A549 (cell line): ENCODE measurements around the gene PRSS57. TPM values are rescaled to one million over a fixed set of nuclear protein-coding genes. Genes with fewer than 3 reads are reported as not detected.

Source experiments
- ATAC-seq, 2 experiments: fragments of 200-7000 bp in 1 of 2; fragments of >200 bp in 1 of 2; cut with Nextera tagmentation in 1 of 2; cut with Tn5 transposase in 1 of 2; 3 replicates each; pipeline versions ENCODE4 v1.8.0 to v1.9.1; 2018 to 2020; ENCODE audit warnings: mild to moderate bottlenecking in 1 of 2, moderate library complexity in 1 of 2
- CTCF ChIA-PET: fragments of 300-600 bp; sonication (Branson Sonifier 250); formaldehyde crosslinking; extraction: SDS; loops from one replicate; lab custom pipeline; 2021; ENCODE audit warnings: antibody characterized with exemption, inconsistent platforms; lab: Yijun Ruan, JAX
- POLR2A ChIA-PET: fragments of 350-600 bp; formaldehyde crosslinking; extraction: SDS; loops from one replicate; lab custom pipeline; 2021; ENCODE audit warnings: antibody characterized with exemption, inconsistent platforms; lab: Yijun Ruan, JAX
- DNase-seq, 2 experiments: peaks; one replicate each; pipeline versions ENCODE4 v3.0.0 to v3.0.0-alpha.2; 2011 to 2016; ENCODE audit warnings: low read depth in 1 of 2, low spot score in 1 of 2
- FAIRE-seq: peaks from 2 replicates; lab custom pipeline; 2011; peaks lifted over from hg19 to GRCh38; lab: Jason Lieb, UNC
- H3K27ac ChIP-seq, 2 experiments: fragments of >200 bp; sonication (Bioruptor Twin); formaldehyde crosslinking; 3 replicates each; pipeline ENCODE4 v1.5.1; 2016 to 2017
- H3K4me1 ChIP-seq: fragments of >200 bp; sonication (Bioruptor Twin); formaldehyde crosslinking; 3 replicates; pipeline ENCODE4 v1.6.1; 2016
- H3K4me2 ChIP-seq: fragments of >200 bp; sonication (Bioruptor Twin); formaldehyde crosslinking; 3 replicates; pipeline ENCODE4 v1.6.1; 2016
- H3K4me3 ChIP-seq: fragments of >200 bp; sonication (Bioruptor Twin); formaldehyde crosslinking; 3 replicates; pipeline ENCODE4 v1.5.1; 2016
- H3K9me3 ChIP-seq: fragments of >200 bp; sonication (Bioruptor Twin); formaldehyde crosslinking; 3 replicates; pipeline ENCODE4 v1.6.1; 2016
- ATOH8 ChIP-seq: fragments of 250-450 bp; sonication (Bioruptor Pico); IDR thresholded peaks from 2 replicates; pipeline ENCODE4 v1.5.0; 2020; ENCODE audit warnings: low read depth, mild to moderate bottlenecking, moderate library complexity
- BHLHE40 ChIP-seq: IDR thresholded peaks from 2 replicates; pipeline ENCODE4 v1.6.1; 2012; ENCODE audit warnings: low read depth, low read length, inconsistent platforms
- CBX2 ChIP-seq: fragments of 200-600 bp; sonication (generic); IDR thresholded peaks from 2 replicates; pipeline ENCODE4 v1.6.1; 2016; ENCODE audit warnings: low read depth, mild to moderate bottlenecking, borderline replicate concordance
- CHD2 ChIP-seq: fragments of 150-350 bp; IDR thresholded peaks from 2 replicates; pipeline ENCODE4 v1.6.1; 2014; ENCODE audit warnings: low read length; ENCODE audit not compliant: partially characterized antibody
- CTCF ChIP-seq: fragments of >200 bp; sonication (Bioruptor Twin); formaldehyde crosslinking; IDR thresholded peaks from 3 replicates; pipeline ENCODE4 v1.5.1; 2016
- FOSB ChIP-seq: fragments of 250-450 bp; sonication (Bioruptor Pico); IDR thresholded peaks from 2 replicates; pipeline ENCODE4 v1.5.0; 2020; ENCODE audit warnings: mild to moderate bottlenecking, moderate library complexity
- FOXS1 ChIP-seq: fragments of 250-450 bp; sonication (Bioruptor Pico); IDR thresholded peaks from 2 replicates; pipeline ENCODE4 v1.5.0; 2020; ENCODE audit warnings: mild to moderate bottlenecking, moderate library complexity
- HDAC2 ChIP-seq: fragments of 200-600 bp; sonication (generic); IDR thresholded peaks from 2 replicates; pipeline ENCODE4 v1.6.1; 2016
- HES2 ChIP-seq: fragments of >200 bp; sonication (Bioruptor Twin); formaldehyde crosslinking; IDR thresholded peaks from 2 replicates; pipeline ENCODE4 v1.6.1; 2016
- HEYL ChIP-seq: fragments of 250-450 bp; sonication (Bioruptor Pico); IDR thresholded peaks from 2 replicates; pipeline ENCODE4 v1.8.0; 2021; ENCODE audit warnings: mild to moderate bottlenecking, moderate library complexity
- HMGXB4 ChIP-seq: fragments of 250-450 bp; sonication (Bioruptor Pico); IDR thresholded peaks from 2 replicates; pipeline ENCODE4 v1.5.0; 2021; ENCODE audit warnings: mild to moderate bottlenecking, moderate library complexity, borderline replicate concordance
- HOXB13 ChIP-seq: fragments of 250-450 bp; sonication (Bioruptor Pico); IDR thresholded peaks from 2 replicates; pipeline ENCODE4 v1.5.0; 2020; ENCODE audit warnings: low read depth, mild to moderate bottlenecking, moderate library complexity
- JUNB ChIP-seq: fragments of >200 bp; sonication (Bioruptor Twin); formaldehyde crosslinking; IDR thresholded peaks from 2 replicates; pipeline ENCODE4 v1.6.1; 2016
- KDM1A ChIP-seq: fragments of 200-600 bp; sonication (generic); IDR thresholded peaks from 2 replicates; pipeline ENCODE4 v1.6.1; 2016; ENCODE audit warnings: low read depth, mild to moderate bottlenecking
- KDM5A ChIP-seq: fragments of 200-600 bp; sonication (generic); IDR thresholded peaks from 2 replicates; pipeline ENCODE4 v1.6.1; 2016; ENCODE audit warnings: antibody characterized with exemption, mild to moderate bottlenecking
- MAFK ChIP-seq: fragments of 450-650 bp; IDR thresholded peaks from 2 replicates; pipeline ENCODE4 v1.6.1; 2014; ENCODE audit not compliant: partially characterized antibody
- MYC ChIP-seq: IDR thresholded peaks from 2 replicates; pipeline ENCODE4 v1.6.1; 2012; ENCODE audit warnings: mild to moderate bottlenecking, inconsistent platforms, low read length, improper control_type of control experiment, borderline replicate concordance
- NR3C1 ChIP-seq: fragments of >200 bp; sonication (Bioruptor Twin); formaldehyde crosslinking; IDR thresholded peaks from 3 replicates; pipeline ENCODE4 v1.6.1; 2017
- PHF8 ChIP-seq: fragments of 200-600 bp; sonication (generic); IDR thresholded peaks from 2 replicates; pipeline ENCODE4 v1.6.1; 2016; ENCODE audit warnings: low read depth, mild to moderate bottlenecking, antibody characterized with exemption, moderate library complexity, borderline replicate concordance
- POLR2A ChIP-seq: IDR thresholded peaks from 2 replicates; pipeline ENCODE4 v1.6.1; 2012; ENCODE audit warnings: mild to moderate bottlenecking, low read length
- POLR2AphosphoS2 ChIP-seq: conservative IDR thresholded peaks from 2 replicates; pipeline ENCODE4 v1.6.1; 2012; ENCODE audit warnings: low read length, improper control_type of control experiment, inconsistent platforms
- RARB ChIP-seq: fragments of 250-450 bp; sonication (Bioruptor Pico); IDR thresholded peaks from 2 replicates; pipeline ENCODE4 v1.8.0; 2021; ENCODE audit warnings: mild to moderate bottlenecking, moderate library complexity
- RFX5 ChIP-seq: fragments of 450-650 bp; IDR thresholded peaks from 2 replicates; pipeline ENCODE4 v1.7.1; 2014; ENCODE audit warnings: antibody characterized with exemption, mild to moderate bottlenecking, moderate library complexity
- SMC3 ChIP-seq: fragments of >200 bp; sonication (Bioruptor Twin); formaldehyde crosslinking; IDR thresholded peaks from 3 replicates; pipeline ENCODE4 v1.6.1; 2018; ENCODE audit warnings: inconsistent platforms
- TFCP2L1 ChIP-seq: fragments of 250-450 bp; sonication (Bioruptor Pico); IDR thresholded peaks from 2 replicates; pipeline ENCODE4 v1.5.0; 2021; ENCODE audit warnings: mild to moderate bottlenecking
- TP53 ChIP-seq: fragments of 250-450 bp; sonication (Bioruptor Pico); IDR thresholded peaks from 2 replicates; pipeline ENCODE4 v1.5.0; 2021; ENCODE audit warnings: mild to moderate bottlenecking, moderate library complexity
- USF2 ChIP-seq: fragments of 450-650 bp; IDR thresholded peaks from 2 replicates; pipeline ENCODE4 v1.6.1; 2014; ENCODE audit warnings: antibody characterized with exemption
- ZC3H11A ChIP-seq: fragments of 450-650 bp; IDR thresholded peaks from 2 replicates; pipeline ENCODE4 v1.6.1; 2014; ENCODE audit warnings: antibody characterized with exemption, mild to moderate bottlenecking
- ZFP36 ChIP-seq: fragments of 450-650 bp; IDR thresholded peaks from 2 replicates; pipeline ENCODE4 v1.6.1; 2014; ENCODE audit warnings: borderline replicate concordance; ENCODE audit not compliant: partially characterized antibody
- WGBS: methylation state at CpG from one replicate; pipeline ENCODE4 v1.1.6; 2017; ENCODE audit errors: missing lambda C conversion rate; 5-methylcytosine and 5-hydroxymethylcytosine counted together
- polyA plus RNA-seq, 4 experiments: library from polyadenylated mRNA; depleted of rRNA in 3 of 4; stranded (reverse); fragments of >200 nt; fragmentation: RNase III in 1 of 4; extraction: RNeasy Plus Mini Kit Qiagen cat#74134 plus additional on column Dnase treatment in 1 of 4; gene quantifications; 2 replicates in 3 of 4; 3 replicates in 1 of 4; pipeline ENCODE4 v1.2.3, GENCODE V29; 2011 to 2017

Gene PRSS57
- polyA plus RNA-seq, 2 of the 4 experiments (the other 2 are of a cell fraction), result 0.10 TPM; not detected in 1

GRCh38 chr19:646779-647565 is 48.3 kb downstream of the PRSS57 start:
- H3K4me2 ChIP-seq, result no peak overlapping the region
- H3K9me3 ChIP-seq, result no peaks in the 10 kb centered on the region
- POLR2A ChIA-PET, result no interaction called here
- no peak overlapping the region for H3K4me3 ChIP-seq
- 96% methylated on average over 43 of the region's 48 CpGs for WGBS
- CTCF ChIA-PET, result interaction anchor here (1.0 to 1.4 kb wide), 2 partner anchors 11 to 87 kb away, joined by 3 to 4 read pairs; no protein-coding TSS in a partner anchor
- no peak overlapping the region for H3K27ac ChIP-seq
- ATAC-seq (no peak), FAIRE-seq (no peak), DNase-seq (no peak)
- no peaks in the 10 kb centered on the region for H3K4me1 ChIP-seq
- TF ChIP-seq FOXS1 (CRISPR knock-in tag), result no peak
- TF ChIP-seq KDM1A, result no peak
- TF ChIP-seq RARB (CRISPR knock-in tag), result no peak
- TF ChIP-seq HOXB13 (CRISPR knock-in tag), result no peak
- no peak for TF ChIP-seq FOSB (CRISPR knock-in tag)
- no peak for TF ChIP-seq PHF8
- TF ChIP-seq POLR2AphosphoS2, result no peak
- TF ChIP-seq MYC, result no peak
- TF ChIP-seq TP53, result no peak
- no peak for TF ChIP-seq ATOH8
- no peak for TF ChIP-seq HDAC2
- TF ChIP-seq POLR2A, result no peak
- no peak for TF ChIP-seq TFCP2L1 (CRISPR knock-in tag)
- no peak for TF ChIP-seq JUNB
- TF ChIP-seq RFX5, result no peak
- no peak for TF ChIP-seq HEYL (CRISPR knock-in tag)
- no peak for TF ChIP-seq CHD2
- TF ChIP-seq CTCF, result no peak
- TF ChIP-seq, all 56 proteins: peak for 0

- Histone ChIP-seq H3K4me1 (no peaks in the 10 kb centered on the region), H3K27ac (no peak overlapping the region), H3K9me3 (no peaks in the 10 kb centered on the region), H3K4me3 (no peak overlapping the region), H3K4me2 (no peak overlapping the region)
- CTCF ChIA-PET, result interaction anchor here (1.0 to 2.0 kb wide), 3 partner anchors 11 to 88 kb away, joined by 3 to 6 read pairs (median 4); no protein-coding TSS in a partner anchor
- WGBS, result 93% methylated on average over 26 of the region's 62 CpGs
- POLR2A ChIA-PET, result interaction anchor here (0.6 kb wide), 1 partner anchor 10 kb away, joined by 3 read pairs; no protein-coding TSS in a partner anchor
- DNase-seq (no peak), FAIRE-seq (no peak), ATAC-seq (no peak)
- TF ChIP-seq CTCF (no peak), TP53 (no peak), NR3C1 (no peak), SMC3 (no peak), ZFP36 (no peak), KDM5A (no peak), BHLHE40 (no peak), ZC3H11A (no peak), HMGXB4 (no peak), CBX2 (no peak), HES2 (no peak), CHD2 (no peak), MAFK (no peak), USF2 (no peak), FOXS1 (CRISPR knock-in tag) (no peak)
These were observed 49.1 kb downstream of the PRSS57 start for GRCh38 chr19:645912-646778.
